Activated CD4-positive, alpha-beta memory T cell treated with anti-CD3 and anti-CD28 coated beads for 36 hours (primary cell): Measurements from ENCODE around the gene WNT16. TPM values are rescaled to one million over a fixed set of nuclear protein-coding genes. Genes with fewer than 3 reads are reported as not detected.

ENCODE experiments used
- CTCF ChIA-PET: fragments of 350-600 bp; sonication (Branson Sonifier 250); formaldehyde crosslinking; loops from one replicate; lab custom pipeline; 2021; ENCODE audit warnings: antibody characterized with exemption, inconsistent platforms; lab: Charles Lee
- POLR2A ChIA-PET: fragments of 350-600 bp; sonication (Branson Sonifier 250); formaldehyde crosslinking; loops from one replicate; lab custom pipeline; 2021; ENCODE audit warnings: antibody characterized with exemption; lab: Charles Lee
- DNase-seq: peaks from one replicate; pipeline ENCODE4 v3.0.0-alpha.2; 2020
- H3K27ac Mint-ChIP-seq: one replicate; pipeline ENCODE4 v1.8.0; 2021; ENCODE audit warnings: mixed read lengths
- H3K27me3 Mint-ChIP-seq: one replicate; pipeline ENCODE4 v1.8.0; 2021; ENCODE audit warnings: mixed read lengths
- H3K36me3 Mint-ChIP-seq: one replicate; pipeline ENCODE4 v1.8.0; 2021; ENCODE audit warnings: mixed read lengths
- H3K4me1 Mint-ChIP-seq: one replicate; pipeline ENCODE4 v1.8.0; 2021; ENCODE audit warnings: low read depth, mixed read lengths
- H3K4me3 Mint-ChIP-seq: one replicate; pipeline ENCODE4 v1.8.0; 2021; ENCODE audit warnings: mild to moderate bottlenecking, mixed read lengths
- H3K9me3 Mint-ChIP-seq: one replicate; pipeline ENCODE4 v1.8.0; 2021; ENCODE audit warnings: mixed read lengths
- intact Hi-C: fragments of 100-400 bp; cut with micrococcal nuclease; formaldehyde crosslinking; loops from one replicate; pipeline ENCODE4 v1.15.1; 2023
- total RNA-seq, 2 experiments: library from RNA; stranded (reverse); gene quantifications; one replicate each; pipeline ENCODE4 v1.2.3, GENCODE V29; 2021

Gene WNT16
- total RNA-seq, 2 experiments from 2014 or later, result not detected

- Mint-ChIP-seq H3K27ac (no peak overlapping the region), H3K4me3 (no peak overlapping the region), H3K27me3 (no peaks in the 10 kb centered on the region), H3K36me3 (peaks cover 29% of the 10 kb centered on the region), H3K9me3 (no peaks in the 10 kb centered on the region), H3K4me1 (no peaks in the 10 kb centered on the region)
- intact Hi-C loops, result no loop called here
- DNase-seq, result no peak
- ChIA-PET POLR2A (no interaction called here), CTCF (interaction anchor here (0.9 to 1.9 kb wide), 4 partner anchors 9 to 187 kb away, joined by 3 to 5 read pairs (median 4); partner anchors contain the start of gene FAM3C)
Measured at GRCh38 chr7:121360564-121360963, 31.8 kb downstream of the WNT16 start.

DNA sequence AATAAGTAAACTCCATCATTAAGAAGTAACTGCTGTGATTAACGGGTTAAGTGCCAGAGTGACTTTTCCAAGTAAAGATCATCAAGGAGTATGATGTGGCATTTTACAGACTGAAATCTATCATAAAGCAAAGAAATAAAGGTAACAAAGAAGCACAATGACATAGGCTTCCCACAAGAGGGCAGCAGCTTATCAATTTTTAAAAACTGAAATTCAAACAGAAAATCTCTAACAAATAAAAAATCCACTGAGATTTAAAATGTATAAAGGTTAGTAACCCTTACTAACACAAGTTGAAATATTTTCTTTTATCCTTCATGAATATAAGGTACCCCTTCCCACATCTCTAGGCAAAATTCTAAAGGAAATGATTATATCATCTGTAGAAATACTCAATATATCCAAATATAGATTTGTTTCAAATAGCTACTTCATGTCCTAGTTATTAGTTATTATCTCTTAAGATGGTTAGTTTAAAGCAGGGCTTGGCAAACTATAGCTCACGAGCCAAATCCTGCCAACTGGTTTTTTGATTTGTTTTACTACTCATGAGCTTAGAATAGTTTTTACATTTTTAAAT is 38.1 kb downstream of the WNT16 start:
- Mint-ChIP-seq H3K27me3 (no peaks in the 10 kb centered on the region), H3K4me1 (peaks cover 8% of the 10 kb centered on the region), H3K4me3 (no peak overlapping the region), H3K36me3 (peaks cover 13% of the 10 kb centered on the region), H3K9me3 (no peaks in the 10 kb centered on the region), H3K27ac (no peak overlapping the region)
- no peak for DNase-seq
- CTCF ChIA-PET, result interaction anchor here (0.6 to 4.8 kb wide), 34 partner anchors 9 to 628 kb away, joined by 3 to 102 read pairs (median 4); partner anchors contain the start of gene FAM3C
- POLR2A ChIA-PET, result interaction anchor here (1.0 kb wide), 1 partner anchor 28 kb away, joined by 3 read pairs; no protein-coding TSS in a partner anchor
- intact Hi-C loops, result loop anchor here (1.0 to 5.0 kb wide), 4 partner anchors 71 to 628 kb away; no protein-coding TSS in a partner anchor

- no peaks in the 10 kb centered on the region for H3K27me3 Mint-ChIP-seq
- peaks cover 10% of the 10 kb centered on the region for H3K36me3 Mint-ChIP-seq
- CTCF ChIA-PET, result interaction anchor here (1.0 to 4.8 kb wide), 6 partner anchors 9 to 625 kb away, joined by 3 to 102 read pairs (median 6); partner anchors contain the start of gene FAM3C
- H3K4me1 Mint-ChIP-seq, result peaks cover 17% of the 10 kb centered on the region
- no peaks in the 10 kb centered on the region for H3K9me3 Mint-ChIP-seq
- peak overlapping the region; percentile 9 for H3K27ac Mint-ChIP-seq
- DNase-seq, result no peak
- intact Hi-C loops, result loop anchor here (5.0 kb wide), 1 partner anchor 128 kb away; no protein-coding TSS in a partner anchor
- H3K4me3 Mint-ChIP-seq, result no peak overlapping the region
- POLR2A ChIA-PET, result no interaction called here
Measured at GRCh38 chr7:121369462-121369861, 40.7 kb downstream of the WNT16 start.

DNA sequence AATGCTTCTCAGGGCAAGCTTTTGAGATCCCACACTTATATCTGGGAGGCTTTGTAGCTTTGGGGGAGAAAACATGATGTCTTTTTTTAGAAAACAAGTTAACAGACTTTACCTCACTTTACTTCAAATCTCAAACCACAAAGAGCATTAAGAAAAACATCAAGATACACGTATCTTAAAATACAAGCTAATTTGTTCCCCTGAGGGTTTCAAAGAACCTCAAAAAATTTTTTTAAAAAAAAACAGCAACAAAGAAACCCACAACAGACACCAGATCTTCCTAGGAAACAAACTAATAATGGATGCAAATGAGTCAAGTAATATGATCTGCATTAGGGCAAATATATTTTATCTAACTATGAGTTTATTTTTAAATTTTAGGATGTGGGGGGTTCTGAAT is 42.6 kb downstream of the WNT16 start:
- ChIA-PET CTCF (interaction anchor here (2.5 to 4.7 kb wide), 2 partner anchors 26 to 176 kb away, joined by 8 to 29 read pairs; partner anchors contain the start of gene FAM3C), POLR2A (no interaction called here)
- intact Hi-C loops, result no loop called here
- Mint-ChIP-seq H3K27ac (no peak overlapping the region), H3K27me3 (no peaks in the 10 kb centered on the region), H3K4me1 (peaks cover 17% of the 10 kb centered on the region), H3K36me3 (peaks cover 9% of the 10 kb centered on the region), H3K4me3 (no peak overlapping the region), H3K9me3 (no peaks in the 10 kb centered on the region)
- no peak for DNase-seq

DNA sequence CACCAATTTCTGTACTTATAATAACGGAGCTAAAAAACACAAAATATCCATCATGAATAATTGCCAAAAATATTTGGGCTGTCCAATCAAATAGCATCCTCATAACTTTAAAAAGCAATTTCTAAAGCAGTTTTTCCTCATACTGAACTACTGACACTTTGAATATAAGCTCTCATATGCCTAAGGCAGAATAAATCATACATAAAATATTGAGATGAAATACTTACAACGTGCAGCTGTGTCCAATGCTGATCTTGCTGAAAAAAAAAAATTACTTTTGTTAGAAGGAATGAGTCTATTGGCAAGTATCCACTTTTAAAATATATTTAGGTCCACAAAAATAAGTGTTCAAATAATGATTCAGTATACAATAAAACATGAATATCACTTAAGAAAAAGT is 43.1 kb downstream of the WNT16 start:
- Mint-ChIP-seq H3K4me3 (no peak overlapping the region), H3K9me3 (no peaks in the 10 kb centered on the region), H3K27me3 (no peaks in the 10 kb centered on the region), H3K4me1 (peaks cover 17% of the 10 kb centered on the region), H3K36me3 (peaks cover 8% of the 10 kb centered on the region), H3K27ac (no peak overlapping the region)
- CTCF ChIA-PET, result interaction anchor here (0.6 to 4.7 kb wide), 3 partner anchors 25 to 423 kb away, joined by 3 to 29 read pairs (median 8); partner anchors contain the start of gene FAM3C
- POLR2A ChIA-PET, result no interaction called here
- no peak for DNase-seq
- intact Hi-C loops, result loop anchor here (2.0 kb wide), 1 partner anchor 25 kb away; the partner anchor contains the start of gene FAM3C

DNA sequence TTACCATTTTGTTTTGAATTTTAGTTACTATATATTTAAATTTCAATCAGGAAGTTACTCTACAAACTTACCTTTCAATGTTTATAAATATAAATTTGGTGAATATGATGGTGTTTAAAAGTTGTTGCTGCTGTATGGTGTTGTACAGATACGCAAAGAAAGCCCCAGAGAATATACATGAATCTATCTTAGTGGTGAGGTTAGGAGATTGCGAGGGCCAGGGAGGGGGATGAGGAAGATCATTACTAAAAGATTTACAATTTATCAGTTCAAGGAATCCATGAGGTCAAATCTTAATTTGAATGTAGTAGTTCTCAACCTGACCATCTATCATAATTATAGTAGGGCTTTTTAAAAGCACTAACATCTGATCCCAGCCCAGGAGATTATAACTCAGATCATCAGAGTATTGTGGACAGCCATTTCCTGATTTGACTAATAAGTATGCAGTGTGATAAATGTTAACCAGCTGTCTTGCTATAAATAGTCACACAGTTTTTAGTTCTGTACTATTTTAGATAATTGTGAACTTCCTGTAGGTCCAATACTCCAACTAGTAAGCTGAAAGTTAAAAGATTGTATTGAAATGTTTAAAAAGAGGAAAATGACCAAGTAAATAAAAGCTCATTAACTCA is 43.7 kb downstream of the WNT16 start:
- H3K36me3 Mint-ChIP-seq, result peaks cover 8% of the 10 kb centered on the region
- no peaks in the 10 kb centered on the region for H3K9me3 Mint-ChIP-seq

DNA sequence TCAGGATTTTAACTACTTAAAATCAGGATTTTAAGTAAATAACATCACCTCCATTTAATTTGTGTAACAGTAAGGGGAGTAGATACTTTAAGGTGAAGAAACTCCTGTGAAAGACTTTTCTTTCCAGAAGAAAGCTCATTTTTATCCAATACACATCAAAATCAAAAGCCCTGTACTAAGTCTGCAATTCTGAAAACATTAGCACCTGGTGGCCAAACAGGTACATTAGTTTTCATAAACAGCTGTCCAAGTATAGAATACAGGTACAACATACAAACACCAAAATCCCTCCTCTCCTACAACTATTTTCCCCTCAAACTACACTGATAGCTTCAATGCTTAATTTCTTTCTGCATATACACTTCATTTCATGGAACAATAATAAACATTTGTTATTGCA is 44.4 kb downstream of the WNT16 start:
- intact Hi-C loops, result loop anchor here (2.0 kb wide), 1 partner anchor 24 kb away; the partner anchor contains the start of gene FAM3C
- H3K27me3 Mint-ChIP-seq, result no peaks in the 10 kb centered on the region
- CTCF ChIA-PET, result interaction anchor here (0.8 to 4.7 kb wide), 7 partner anchors 10 to 174 kb away, joined by 3 to 29 read pairs (median 3); partner anchors contain the start of gene FAM3C

More for the DNA sequence above, 43.7 kb downstream of the WNT16 start:
- Mint-ChIP-seq H3K27ac (peak overlapping the region; percentile 60), H3K4me3 (no peak overlapping the region), H3K4me1 (peaks cover 17% of the 10 kb centered on the region), H3K27me3 (no peaks in the 10 kb centered on the region)
- CTCF ChIA-PET, result interaction anchor here (0.6 to 4.7 kb wide), 7 partner anchors 11 to 423 kb away, joined by 3 to 29 read pairs (median 3); partner anchors contain the start of gene FAM3C
- intact Hi-C loops, result loop anchor here (2.0 kb wide), 1 partner anchor 24 kb away; the partner anchor contains the start of gene FAM3C
- POLR2A ChIA-PET, result interaction anchor here (1.4 kb wide), 1 partner anchor 23 kb away, joined by 7 read pairs; the partner anchor contains the start of gene FAM3C
- no peak for DNase-seq

GRCh38 chr7:121376979-121377378 is 48.2 kb downstream of the WNT16 start:
- no peaks in the 10 kb centered on the region for H3K9me3 Mint-ChIP-seq
- POLR2A ChIA-PET, result no interaction called here
- intact Hi-C loops, result no loop called here
- no peak for DNase-seq
- no peak overlapping the region for H3K27ac Mint-ChIP-seq
- CTCF ChIA-PET, result no interaction called here
- peaks cover 11% of the 10 kb centered on the region for H3K36me3 Mint-ChIP-seq
- H3K4me1 Mint-ChIP-seq, result peaks cover 9% of the 10 kb centered on the region
- H3K27me3 Mint-ChIP-seq, result no peaks in the 10 kb centered on the region
- no peak overlapping the region for H3K4me3 Mint-ChIP-seq

More for the DNA sequence above, 44.4 kb downstream of the WNT16 start:
- DNase-seq, result no peak
- POLR2A ChIA-PET, result interaction anchor here (1.4 kb wide), 1 partner anchor 22 kb away, joined by 7 read pairs; the partner anchor contains the start of gene FAM3C
- peaks cover 8% of the 10 kb centered on the region for H3K36me3 Mint-ChIP-seq
- no peak overlapping the region for H3K27ac Mint-ChIP-seq
- H3K9me3 Mint-ChIP-seq, result no peaks in the 10 kb centered on the region
- no peak overlapping the region for H3K4me3 Mint-ChIP-seq
- H3K4me1 Mint-ChIP-seq, result peaks cover 17% of the 10 kb centered on the region

GRCh38 chr7:121379930-121380329 is 51.1 kb downstream of the WNT16 start:
- Mint-ChIP-seq H3K36me3 (peaks cover 4% of the 10 kb centered on the region), H3K27me3 (no peaks in the 10 kb centered on the region), H3K9me3 (no peaks in the 10 kb centered on the region), H3K4me3 (no peak overlapping the region), H3K27ac (no peak overlapping the region), H3K4me1 (peaks cover 15% of the 10 kb centered on the region)
- CTCF ChIA-PET, result interaction anchor here (0.8 to 2.4 kb wide), 4 partner anchors 10 to 272 kb away, joined by 3 to 8 read pairs (median 6); partner anchors contain the start of gene FAM3C
- DNase-seq, result no peak
- POLR2A ChIA-PET, result interaction anchor here (2.1 kb wide), 1 partner anchor 16 kb away, joined by 5 read pairs; no protein-coding TSS in a partner anchor
- intact Hi-C loops, result no loop called here

DNA sequence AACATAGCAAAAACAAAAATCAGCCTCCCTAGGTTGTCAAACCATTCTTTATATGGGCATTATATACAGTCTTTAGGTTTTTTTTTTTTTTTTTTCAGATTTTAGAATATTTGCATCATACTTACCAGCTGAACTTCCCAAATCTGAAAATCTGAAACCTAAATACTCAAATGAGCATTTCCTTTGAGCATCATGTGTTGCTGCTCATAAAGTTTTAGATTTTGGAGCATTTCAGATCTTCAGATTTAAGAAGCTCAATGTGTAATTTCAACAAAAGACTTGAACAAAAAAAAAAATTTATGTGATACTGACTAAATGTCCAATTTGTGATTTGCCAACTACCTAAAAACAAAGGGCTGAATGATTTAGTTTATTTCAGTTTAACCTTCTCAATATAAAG is 53.7 kb downstream of the WNT16 start:
- H3K27me3 Mint-ChIP-seq, result no peaks in the 10 kb centered on the region
- CTCF ChIA-PET, result interaction anchor here (2.2 to 2.9 kb wide), 2 partner anchors 13 to 15 kb away, joined by 14 to 16 read pairs; partner anchors contain the start of gene FAM3C
- no peak overlapping the region for H3K4me3 Mint-ChIP-seq
- H3K4me1 Mint-ChIP-seq, result peaks cover 33% of the 10 kb centered on the region
- POLR2A ChIA-PET, result no interaction called here
- no peak for DNase-seq
- peaks cover 4% of the 10 kb centered on the region for H3K36me3 Mint-ChIP-seq
- intact Hi-C loops, result no loop called here
- H3K9me3 Mint-ChIP-seq, result no peaks in the 10 kb centered on the region
- no peak overlapping the region for H3K27ac Mint-ChIP-seq

GRCh38 chr7:121383235-121383910 is 54.6 kb downstream of the WNT16 start:
- intact Hi-C loops, result no loop called here
- ChIA-PET CTCF (interaction anchor here (0.6 to 2.9 kb wide), 3 partner anchors 11 to 16 kb away, joined by 3 to 16 read pairs (median 14); partner anchors contain the start of gene FAM3C), POLR2A (interaction anchor here (0.8 kb wide), 1 partner anchor 10 kb away, joined by 3 read pairs; no protein-coding TSS in a partner anchor)
- Mint-ChIP-seq H3K27ac (no peak overlapping the region), H3K27me3 (no peaks in the 10 kb centered on the region), H3K4me3 (no peak overlapping the region), H3K4me1 (peaks cover 37% of the 10 kb centered on the region), H3K9me3 (no peaks in the 10 kb centered on the region), H3K36me3 (peaks cover 4% of the 10 kb centered on the region)
- DNase-seq, result no peak
